ENCODE results near the gene RIT1.

The RIT1 gene, protein sequence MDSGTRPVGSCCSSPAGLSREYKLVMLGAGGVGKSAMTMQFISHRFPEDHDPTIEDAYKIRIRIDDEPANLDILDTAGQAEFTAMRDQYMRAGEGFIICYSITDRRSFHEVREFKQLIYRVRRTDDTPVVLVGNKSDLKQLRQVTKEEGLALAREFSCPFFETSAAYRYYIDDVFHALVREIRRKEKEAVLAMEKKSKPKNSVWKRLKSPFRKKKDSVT

DNA sequence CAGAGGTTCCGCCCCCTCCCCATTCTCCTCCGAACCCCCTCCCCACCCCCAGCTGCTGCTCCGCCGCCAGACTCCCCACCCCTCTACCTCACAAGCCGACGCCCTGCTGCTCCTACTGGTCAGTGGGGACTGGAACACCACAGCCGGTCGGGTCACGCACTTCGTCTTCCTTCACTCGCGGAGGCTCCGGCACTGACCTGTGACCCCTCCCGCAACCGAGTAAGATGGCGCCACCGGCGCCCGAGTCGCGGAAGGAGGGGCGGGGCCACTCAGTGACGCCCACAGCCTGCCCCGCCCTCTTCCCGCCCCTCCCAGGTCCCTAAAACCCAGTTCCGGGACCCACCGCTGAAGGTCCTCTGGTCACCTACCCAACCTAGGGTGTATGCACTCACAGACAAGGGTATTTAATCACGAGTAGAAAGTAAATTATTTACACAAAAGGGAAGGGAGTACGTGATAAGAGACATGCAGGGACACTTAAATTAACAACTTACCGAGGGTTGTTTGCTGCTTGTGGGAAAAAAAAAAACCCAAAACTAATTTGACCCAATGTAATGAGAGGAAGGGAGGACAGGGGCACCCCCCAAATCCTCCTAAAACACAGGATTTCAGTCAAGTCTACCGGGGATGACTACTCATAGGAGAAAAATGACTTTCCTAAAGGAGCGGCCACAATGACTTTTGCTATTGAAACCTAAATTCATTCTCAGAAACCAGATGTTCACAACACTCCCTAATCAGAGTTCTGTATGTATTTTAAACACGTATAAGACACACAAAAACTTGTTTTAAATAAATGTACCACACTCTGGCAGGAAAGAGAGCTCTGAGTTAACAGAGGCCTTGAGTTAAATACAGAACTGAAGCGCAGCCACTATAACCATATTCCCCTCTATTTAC, at the start of gene RIT1:
TSS of gene RIT1 (minus strand) at position 194 of the 900 bp plus-strand sequence. CDS start 588 bp downstream, outside the sequence.
- DNase-seq: peak; percentile 69

DNA sequence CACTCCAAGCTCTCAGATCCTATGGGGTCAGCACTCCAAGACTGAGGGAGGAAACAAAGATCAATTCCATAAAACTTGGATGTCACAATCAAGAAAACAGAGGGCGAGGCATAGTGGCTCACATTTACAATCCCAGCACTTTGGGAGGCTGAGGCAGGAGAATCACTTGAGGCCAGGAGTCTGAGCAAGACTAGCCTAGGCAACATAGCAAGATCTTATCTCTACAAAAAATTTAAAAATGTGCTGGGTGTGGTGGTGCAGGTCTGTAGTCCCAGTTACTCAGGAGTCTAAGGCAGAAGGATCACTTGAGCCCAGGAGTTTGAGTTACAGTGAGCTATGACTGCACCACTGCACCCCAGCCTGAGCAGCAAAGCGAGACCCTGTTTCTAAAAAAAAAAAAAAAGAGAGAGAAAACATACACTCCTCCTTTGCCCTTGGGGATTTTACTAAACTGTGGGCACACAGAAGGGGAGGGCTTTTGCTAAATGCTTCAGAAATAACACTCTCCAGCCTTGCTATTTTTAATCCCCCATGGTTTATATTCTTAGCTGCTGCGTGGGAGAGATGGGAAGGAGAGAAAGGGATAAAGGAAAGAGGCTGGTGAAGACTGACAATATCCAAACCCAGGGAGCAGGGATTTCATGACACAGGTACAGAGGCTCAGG, 49.1 kb upstream of the RIT1 start:
- DNase-seq: no peak

DNA sequence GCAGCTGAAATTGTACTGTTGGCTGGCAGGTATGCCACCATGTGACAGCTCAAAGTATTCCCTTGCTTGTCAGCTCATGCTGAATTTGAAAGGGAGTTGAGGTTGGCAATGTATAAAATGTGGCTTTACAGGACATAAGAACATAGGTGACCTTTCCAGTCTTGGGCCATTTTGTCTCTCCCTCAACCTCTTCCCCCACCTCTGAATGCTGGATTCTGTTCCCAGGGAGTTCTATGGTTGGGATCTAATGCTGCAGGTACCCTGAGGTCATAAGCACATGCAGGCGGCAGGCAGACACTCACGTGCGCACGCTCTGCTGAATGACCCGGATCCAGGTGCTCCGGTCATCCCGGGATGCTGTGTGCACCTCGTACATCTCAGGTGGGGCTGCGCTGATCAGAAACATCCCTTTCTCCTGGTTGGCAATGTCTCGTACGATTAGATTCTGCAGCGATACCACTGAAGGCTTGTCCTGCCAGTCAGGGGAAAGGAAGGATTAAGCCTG, 46.3 kb upstream of the RIT1 start:
- no peak for DNase-seq

DNA sequence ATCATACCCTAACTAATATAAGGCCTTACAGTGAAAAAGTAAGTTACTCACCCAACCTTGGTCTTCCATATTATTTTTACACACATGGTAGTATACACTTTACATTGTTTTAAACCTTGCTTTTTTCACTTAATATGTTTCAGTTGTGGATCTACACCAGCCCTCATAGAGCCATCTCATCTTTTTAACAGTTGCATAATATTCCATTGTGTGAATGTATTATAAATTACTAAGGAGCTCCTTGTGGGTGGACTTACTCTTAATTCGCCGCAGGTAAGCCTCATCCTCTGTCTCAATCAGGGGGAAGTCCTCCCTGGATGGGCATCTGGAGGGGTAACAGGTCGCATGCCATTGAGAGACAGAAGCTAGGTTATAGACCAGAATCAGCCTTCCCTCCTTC, 43.5 kb upstream of the RIT1 start:
- DNase-seq: no peak

DNA sequence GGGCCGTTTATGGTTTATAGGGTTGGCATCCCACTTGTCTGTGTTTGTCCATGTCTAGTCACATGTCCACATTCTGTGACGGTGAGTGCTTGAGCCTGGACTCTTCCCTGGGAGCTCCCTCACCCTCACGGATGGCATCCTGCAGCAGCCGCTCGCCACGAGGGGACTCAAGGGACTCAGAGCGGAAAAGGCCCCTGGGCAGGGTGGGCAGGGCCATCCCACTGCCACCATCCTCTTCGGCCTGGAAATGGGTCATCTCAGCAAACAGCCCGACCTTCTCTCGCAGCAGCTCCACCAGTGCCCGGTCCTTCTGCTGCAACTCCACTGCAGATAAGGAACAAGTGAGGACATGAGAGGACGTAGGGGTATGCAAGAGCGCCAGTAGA, 41.3 kb upstream of the RIT1 start:
- no peak for DNase-seq

DNA sequence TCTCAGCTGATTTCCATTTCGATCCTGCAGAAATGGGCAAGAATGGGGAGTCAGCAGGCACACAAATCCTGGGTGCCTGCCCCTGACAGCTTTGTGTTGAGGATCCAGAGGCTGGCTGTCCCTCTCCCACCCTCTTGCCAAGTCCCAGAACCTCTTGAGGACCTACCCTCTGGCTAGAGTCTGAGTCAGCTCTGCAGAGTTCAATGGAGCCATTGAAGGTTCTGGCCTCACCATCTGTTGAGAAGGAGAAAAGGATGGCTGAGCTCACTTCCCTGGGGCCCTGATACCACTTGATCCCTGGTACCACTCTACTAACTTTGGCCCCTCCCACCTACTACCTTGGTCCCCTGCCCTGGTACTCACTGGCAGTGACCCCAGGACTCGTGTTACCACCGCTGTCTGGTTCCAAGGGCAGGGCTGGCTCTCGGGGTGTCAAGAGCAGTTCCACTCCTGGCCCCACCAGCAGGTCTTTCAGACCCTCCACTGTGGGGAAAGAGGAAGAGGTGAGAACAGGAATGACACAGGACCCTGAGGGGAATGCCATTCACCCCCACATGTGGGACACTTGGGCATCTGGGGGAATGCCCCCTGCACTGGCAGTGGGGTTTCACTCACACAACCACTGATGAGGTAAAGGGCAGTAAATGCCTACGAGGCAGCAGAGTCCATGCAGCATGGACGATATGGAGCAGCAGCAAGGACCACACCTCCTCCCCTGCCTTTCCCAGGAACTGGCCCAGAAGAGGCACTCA, 40.8 kb upstream of the RIT1 start:
- DNase-seq: no peak

DNA sequence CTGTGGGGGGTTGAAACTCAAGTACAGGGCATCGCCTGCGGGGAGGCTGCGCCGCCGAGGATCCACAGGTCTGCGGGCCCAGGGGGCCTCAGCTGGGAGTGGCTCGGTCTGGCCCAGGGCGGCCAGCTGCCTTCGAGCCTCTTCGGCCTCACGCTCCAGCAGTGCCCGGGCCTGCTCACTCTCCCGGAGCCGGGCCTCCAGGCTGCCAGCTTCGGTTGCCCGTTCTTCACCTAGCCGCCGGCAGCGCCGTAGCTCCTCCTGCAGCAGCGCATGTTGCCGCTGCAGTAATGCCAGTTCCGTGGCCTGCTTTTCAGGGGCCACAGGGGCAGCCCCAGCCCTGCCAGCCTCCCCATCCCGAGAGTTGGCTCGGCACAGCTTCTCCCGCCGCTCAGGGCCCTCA, 39.7 kb upstream of the RIT1 start:
- DNase-seq: no peak

DNA sequence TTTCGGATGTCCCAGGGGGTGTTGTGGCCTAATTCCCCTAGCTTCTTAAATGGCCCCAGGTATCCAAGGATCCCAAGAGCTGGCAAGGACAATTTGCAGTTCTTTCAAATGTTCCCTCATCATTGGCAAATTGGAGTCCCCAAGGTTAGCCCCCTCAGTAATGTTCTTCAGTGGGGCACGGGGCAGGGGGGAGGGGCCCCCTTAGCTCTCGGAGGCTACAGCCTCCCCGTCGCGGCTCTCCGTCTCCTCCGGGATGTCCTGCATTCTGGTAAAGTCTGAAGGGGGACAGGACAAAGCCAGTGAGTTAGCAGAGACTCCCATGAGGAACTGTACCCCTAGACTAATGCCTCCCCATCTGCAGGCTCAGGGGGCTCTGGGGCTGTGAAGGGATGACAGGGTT, 36.6 kb upstream of the RIT1 start:
- no peak for DNase-seq

DNA sequence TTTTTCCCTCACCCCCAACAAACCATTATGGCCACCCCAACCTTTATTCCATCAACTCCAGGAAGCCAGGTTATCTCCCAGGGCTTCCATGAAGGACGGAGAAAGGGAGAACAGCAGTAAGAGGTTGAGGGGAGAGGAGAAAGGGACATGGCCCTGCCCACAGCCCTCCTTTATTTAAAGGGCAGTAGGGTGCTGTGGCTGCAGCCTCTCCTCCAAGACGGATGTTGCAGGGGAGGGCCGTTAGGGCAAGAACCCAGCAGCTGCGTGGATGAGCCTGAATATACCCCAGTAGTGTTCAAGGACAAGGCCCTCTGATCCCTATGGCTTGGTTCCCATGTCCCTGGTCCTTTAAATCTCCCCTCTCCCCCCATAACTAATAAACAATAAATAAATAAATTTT, 36.1 kb upstream of the RIT1 start:
- no peak for DNase-seq

DNA sequence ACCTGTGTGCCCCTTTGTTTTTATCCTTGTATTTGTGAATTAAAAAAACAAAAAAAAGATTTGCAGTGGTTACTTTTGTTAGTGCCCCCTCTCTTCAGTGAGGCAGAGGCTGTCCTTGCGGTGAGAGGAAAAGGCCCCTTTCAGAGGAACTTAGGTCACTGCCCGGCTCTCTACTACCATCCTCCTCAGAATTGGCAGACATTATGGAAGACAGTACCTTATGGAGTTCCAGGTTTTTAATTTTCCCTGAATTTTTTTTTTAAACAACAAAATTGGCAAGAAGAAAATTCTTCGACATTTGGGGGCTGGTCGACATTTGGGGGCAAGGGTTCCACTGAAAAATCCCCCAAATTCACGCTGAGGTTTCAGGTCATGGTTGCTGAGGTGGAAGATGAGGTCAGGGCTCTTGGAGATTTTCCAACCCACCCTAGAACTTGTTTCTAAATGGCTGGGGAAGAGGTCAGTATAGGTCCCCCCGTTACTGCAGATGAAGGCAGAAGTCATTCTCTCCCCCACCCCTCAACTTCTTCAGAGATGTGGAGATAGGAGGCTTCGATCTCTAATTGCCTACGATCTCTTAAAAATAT, 35.6 kb upstream of the RIT1 start:
- no peak for DNase-seq

DNA sequence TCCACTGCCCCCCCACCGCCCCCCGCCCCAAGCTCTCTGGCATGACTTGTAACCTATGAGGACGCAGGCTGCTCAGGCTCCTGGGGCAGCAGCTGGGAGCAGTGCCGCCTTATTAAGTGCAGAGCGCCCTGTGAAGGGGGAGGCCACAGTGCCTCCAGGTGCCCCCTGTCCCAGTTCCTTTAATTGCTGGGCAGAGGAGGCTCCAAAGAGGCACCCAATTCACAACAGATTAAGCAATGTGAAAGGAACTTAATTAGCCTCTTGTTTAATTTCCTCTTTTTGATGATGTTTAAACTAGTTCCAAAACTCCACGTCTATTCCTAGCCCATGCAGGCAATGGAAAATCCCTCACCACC, 33.3 kb upstream of the RIT1 start:
- DNase-seq: no peak

DNA sequence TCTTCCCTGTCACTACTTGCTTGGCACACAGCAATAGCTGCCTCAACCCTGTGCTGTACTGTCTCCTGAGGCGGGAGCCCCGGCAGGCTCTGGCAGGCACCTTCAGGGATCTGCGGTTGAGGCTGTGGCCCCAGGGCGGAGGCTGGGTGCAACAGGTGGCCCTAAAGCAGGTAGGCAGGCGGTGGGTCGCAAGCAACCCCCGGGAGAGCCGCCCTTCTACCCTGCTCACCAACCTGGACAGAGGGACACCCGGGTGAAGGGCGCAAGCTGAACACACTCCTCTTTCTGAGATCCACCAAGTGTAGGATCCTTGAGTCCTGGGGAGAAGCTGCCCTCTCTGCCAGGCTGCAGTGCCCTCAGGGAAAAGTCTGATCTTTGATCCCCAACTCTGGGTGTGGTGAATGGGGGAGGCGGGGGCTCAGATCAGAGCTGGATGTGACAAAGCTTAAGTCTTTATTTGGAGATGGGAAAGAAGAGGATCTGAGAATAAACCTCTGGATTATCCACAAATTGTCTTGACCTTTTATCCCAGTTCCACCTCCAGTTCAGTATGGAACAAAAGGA, 31.5 kb upstream of the RIT1 start:
- no peak for DNase-seq

DNA sequence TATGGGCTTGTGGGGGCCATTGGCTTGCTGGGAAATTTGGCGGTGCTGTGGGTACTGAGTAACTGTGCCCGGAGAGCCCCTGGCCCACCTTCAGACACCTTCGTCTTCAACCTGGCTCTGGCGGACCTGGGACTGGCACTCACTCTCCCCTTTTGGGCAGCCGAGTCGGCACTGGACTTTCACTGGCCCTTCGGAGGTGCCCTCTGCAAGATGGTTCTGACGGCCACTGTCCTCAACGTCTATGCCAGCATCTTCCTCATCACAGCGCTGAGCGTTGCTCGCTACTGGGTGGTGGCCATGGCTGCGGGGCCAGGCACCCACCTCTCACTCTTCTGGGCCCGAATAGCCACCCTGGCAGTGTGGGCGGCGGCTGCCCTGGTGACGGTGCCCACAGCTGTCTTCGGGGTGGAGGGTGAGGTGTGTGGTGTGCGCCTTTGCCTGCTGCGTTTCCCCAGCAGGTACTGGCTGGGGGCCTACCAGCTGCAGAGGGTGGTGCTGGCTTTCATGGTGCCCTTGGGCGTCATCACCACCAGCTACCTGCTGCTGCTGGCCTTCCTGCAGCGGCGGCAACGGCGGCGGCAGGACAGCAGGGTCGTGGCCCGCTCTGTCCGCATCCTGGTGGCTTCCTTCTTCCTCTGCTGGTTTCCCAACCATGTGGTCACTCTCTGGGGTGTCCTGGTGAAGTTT, 30.8 kb upstream of the RIT1 start:
- DNase-seq: no peak

DNA sequence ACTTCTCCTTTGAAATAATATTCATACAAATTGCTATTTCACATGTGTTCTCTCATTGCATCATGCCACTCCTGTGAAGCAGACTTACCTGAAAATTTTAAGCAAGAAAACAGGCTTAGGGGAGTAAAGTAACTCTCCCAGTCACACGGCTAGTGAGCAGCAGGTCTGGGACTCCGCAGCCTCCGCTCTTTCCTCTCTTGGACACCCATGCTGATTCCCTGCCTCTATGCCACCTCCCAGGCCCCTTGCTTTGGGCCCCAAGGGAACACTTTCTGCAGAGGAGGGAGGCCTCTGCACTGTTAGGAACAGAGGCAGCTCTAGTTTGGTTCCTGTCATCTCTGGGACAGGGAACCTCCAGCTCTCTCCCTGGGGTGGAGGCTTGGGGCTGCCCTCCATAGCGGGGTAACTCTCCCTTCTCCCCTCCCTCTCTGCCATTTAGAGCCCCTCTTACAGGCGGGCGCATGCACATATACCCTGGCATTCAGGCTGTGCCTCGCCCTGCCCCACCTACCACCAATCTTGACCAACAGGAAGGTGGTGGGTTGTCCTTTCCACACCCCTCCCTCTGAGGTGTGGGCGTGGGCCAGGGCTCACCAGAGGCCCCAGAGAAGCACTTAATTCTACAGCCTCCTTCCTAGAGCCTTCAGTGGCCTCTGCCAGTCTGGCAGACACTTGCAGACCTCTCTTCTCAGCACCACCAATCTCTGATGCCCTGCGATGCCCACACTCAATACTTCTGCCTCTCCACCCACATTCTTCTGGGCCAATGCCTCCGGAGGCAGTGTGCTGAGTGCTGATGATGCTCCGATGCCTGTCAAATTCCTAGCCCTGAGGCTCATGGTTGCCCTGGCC, 30.1 kb upstream of the RIT1 start, which contains the start of gene RXFP4:
TSS of gene RXFP4 (plus strand) at position 646 of the 852 bp plus-strand sequence. CDS start at position 718, 72 bp downstream.
- DNase-seq: peak; percentile 50

DNA sequence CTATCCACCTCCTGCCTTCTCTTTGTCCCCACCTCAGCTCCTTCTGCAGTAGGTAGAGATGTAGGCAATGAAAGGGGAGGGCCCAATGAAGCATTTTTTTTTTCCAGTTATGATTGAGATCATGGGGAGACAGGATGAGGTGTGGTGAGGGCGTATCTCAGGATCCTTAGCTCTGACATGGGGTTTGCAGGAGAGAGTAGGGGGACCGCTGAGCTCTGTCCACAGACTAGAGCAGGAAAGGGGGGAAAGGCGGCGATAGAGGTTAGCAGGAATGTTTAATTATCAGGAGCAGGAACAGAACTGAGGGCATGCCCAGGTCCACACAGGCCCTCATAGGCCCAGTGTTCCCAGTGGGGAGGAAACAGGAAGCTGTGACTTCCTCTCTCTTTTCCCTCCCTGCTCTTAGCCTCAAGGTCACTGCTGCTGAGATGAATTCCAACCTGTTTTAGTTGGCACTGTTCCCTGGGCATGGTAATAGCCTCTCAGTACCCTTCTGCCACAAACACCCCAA, 29.4 kb upstream of the RIT1 start:
- DNase-seq: peak; percentile 82

DNA sequence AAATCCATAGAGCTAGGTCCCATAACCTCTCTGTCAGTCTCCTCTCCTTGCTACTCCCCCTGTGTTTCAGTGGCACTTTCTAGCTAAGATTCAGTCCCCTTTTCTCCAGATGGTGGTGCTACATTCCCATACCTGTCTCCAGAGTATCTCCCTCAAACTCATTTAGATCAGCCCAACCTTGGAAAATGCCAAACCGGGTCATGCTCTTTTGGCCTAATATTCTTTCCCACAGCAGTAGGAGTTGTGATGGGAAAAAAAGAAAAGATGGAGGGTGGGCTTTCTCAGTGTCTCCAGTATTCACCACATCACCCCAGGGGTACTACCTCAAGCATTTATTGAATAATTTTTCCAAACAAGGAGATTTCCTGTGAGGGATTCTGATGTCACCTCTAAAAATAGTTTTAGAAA, 27.1 kb upstream of the RIT1 start:
- peak; percentile 73 for DNase-seq

DNA sequence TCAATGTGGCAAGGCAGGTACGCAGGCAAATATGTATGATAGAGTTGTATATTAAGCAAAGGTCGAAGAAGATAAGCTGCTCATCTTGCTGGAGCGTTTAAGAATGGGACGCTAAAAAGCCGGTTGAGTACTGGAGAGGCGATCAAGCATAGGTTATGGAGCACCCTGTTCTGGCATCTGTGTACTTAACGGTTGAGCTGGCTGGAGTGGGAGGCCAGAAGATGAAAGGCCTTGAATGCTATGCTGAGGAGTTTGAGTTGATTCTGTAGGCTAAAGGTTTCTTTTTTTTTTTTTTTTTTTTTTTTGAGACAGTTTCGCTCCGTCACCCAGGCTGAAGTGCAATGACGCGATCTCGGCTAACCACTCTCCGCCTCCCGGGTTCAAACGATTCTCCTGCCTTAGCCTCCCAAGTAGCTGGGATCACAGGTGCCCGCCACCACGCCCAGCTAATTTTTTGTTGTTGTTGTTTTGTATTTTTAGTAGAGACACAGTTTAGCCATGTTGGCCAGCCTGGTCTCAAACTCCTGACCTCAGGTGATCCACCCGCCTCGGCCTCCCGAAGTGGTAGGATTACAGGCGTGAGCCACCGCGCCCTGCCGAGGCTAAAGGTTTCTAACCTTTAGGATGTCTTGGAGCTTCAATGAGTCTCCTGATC, 23.9 kb upstream of the RIT1 start:
- no peak for DNase-seq

DNA sequence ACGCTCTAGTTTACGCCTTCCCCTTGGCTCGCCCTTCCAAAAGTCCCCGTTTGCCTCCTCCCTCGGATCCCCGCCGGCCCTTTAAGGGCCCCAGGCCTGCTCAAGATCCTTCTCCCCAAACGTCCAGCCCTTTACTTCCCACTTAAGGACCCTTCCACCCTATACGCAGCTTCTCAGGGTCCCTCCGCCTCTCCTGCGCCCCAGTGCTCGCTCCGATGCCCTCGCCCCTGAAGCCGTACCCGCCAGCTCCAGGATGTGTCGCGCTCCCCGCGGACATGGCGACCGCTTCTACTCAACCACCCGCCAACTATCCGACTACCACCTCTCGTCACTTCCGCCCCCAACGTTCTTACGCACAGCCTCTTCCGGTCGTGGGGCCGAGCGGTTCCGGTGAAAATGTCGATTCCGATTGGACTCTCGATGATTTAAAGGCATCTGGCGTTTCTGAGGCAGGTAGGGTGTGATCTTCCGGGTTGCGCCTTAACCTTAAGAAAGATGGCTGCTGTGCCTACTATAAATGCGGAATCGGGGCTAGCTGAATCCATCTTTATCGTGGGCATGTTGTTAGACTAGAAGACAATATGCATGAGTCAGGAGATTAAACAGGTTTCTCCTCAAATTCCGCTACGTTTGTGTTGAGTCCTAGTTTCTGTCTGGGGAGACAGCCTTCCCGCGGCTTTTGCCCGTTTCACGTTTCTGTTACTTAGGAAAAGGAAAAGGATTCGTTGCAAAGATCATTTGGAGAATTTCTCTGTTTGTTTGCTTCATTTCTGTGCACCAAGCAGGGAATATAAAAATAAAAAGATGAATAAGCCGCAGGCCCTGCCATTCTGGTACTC, 23.2 kb upstream of the RIT1 start, which contains the start of gene KHDC4:
TSS of gene KHDC4 (minus strand) at position 317 of the 839 bp plus-strand sequence. CDS start at position 277, 40 bp downstream.
- peak; percentile 100 for DNase-seq
